H9 (cell line): Measurements from ENCODE around the gene CPNE5. TPM values are rescaled to one million over a fixed set of nuclear protein-coding genes. Genes with fewer than 3 reads are reported as not detected.

Experiments
- DNase-seq: peaks from one replicate; pipeline ENCODE4 v3.0.0-alpha.2; 2017
- H2AFZ ChIP-seq: one replicate; pipeline ENCODE4 v1.6.1; 2013; ENCODE audit warnings: mild to moderate bottlenecking, low read length, control low read depth, moderate library complexity
- H2AK5ac ChIP-seq: 2 replicates; pipeline ENCODE4 v1.6.1; 2013; ENCODE audit warnings: low read length, control low read depth, mixed read lengths; ENCODE audit not compliant: insufficient read length
- H2BK120ac ChIP-seq: one replicate; pipeline ENCODE4 v1.6.1; 2013; ENCODE audit warnings: low read depth, mild to moderate bottlenecking, low read length, control low read depth, inconsistent platforms; ENCODE audit not compliant: poor library complexity, severe bottlenecking
- H2BK12ac ChIP-seq: 2 replicates; pipeline ENCODE4 v1.6.1; 2013; ENCODE audit warnings: low read length, control low read depth, mixed read lengths, low read depth; ENCODE audit not compliant: insufficient read length
- H2BK15ac ChIP-seq: 2 replicates; pipeline ENCODE4 v1.6.1; 2013; ENCODE audit warnings: low read depth, low read length, control low read depth
- H2BK20ac ChIP-seq: one replicate; pipeline ENCODE4 v1.6.1; 2013; ENCODE audit warnings: low read depth, mild to moderate bottlenecking, low read length, control low read depth, inconsistent platforms; ENCODE audit not compliant: poor library complexity, severe bottlenecking
- H2BK5ac ChIP-seq: 2 replicates; pipeline ENCODE4 v1.6.1; 2013; ENCODE audit warnings: low read length, control low read depth, mixed read lengths; ENCODE audit not compliant: insufficient read length
- H3K14ac ChIP-seq: 2 replicates; pipeline ENCODE4 v1.6.1; 2013; ENCODE audit warnings: low read length, control low read depth; ENCODE audit not compliant: insufficient read depth
- H3K18ac ChIP-seq: 2 replicates; pipeline ENCODE4 v1.6.1; 2013; ENCODE audit warnings: low read depth, mild to moderate bottlenecking, mixed read lengths, low read length, control low read depth; ENCODE audit not compliant: insufficient read length
- H3K23ac ChIP-seq: 2 replicates; pipeline ENCODE4 v1.6.1; 2013; ENCODE audit warnings: low read length, control low read depth, mixed read lengths, low read depth; ENCODE audit not compliant: insufficient read length
- H3K23me2 ChIP-seq: 2 replicates; pipeline ENCODE4 v1.6.1; 2013; ENCODE audit warnings: low read depth, mild to moderate bottlenecking, mixed read lengths, low read length, control low read depth; ENCODE audit not compliant: insufficient read length, poor library complexity, severe bottlenecking
- H3K27ac ChIP-seq: 2 replicates; pipeline ENCODE4 v1.5.1; 2013; ENCODE audit warnings: low read length, control low read depth, mixed read lengths, low read depth; ENCODE audit not compliant: insufficient read length
- H3K27me3 ChIP-seq: 2 replicates; pipeline ENCODE4 v1.6.1; 2013; ENCODE audit warnings: low read length, control low read depth, inconsistent platforms; ENCODE audit not compliant: insufficient read depth
- H3K4ac ChIP-seq: 2 replicates; pipeline ENCODE4 v1.6.1; 2013; ENCODE audit warnings: low read depth, mild to moderate bottlenecking, control low read depth, inconsistent platforms, low read length, moderate library complexity
- H3K4me1 ChIP-seq: 2 replicates; pipeline ENCODE4 v1.6.1; 2013; ENCODE audit warnings: low read length, control low read depth, inconsistent platforms; ENCODE audit not compliant: insufficient read depth
- H3K4me2 ChIP-seq: 2 replicates; pipeline ENCODE4 v1.6.1; 2013; ENCODE audit warnings: low read length, control low read depth, mixed read lengths; ENCODE audit not compliant: insufficient read length, insufficient read depth
- H3K56ac ChIP-seq: 2 replicates; pipeline ENCODE4 v1.6.1; 2013; ENCODE audit warnings: low read depth, mild to moderate bottlenecking, mixed read lengths, low read length, control low read depth; ENCODE audit not compliant: insufficient read length
- H3K79me1 ChIP-seq: 2 replicates; pipeline ENCODE4 v1.6.1; 2013; ENCODE audit warnings: low read depth, mild to moderate bottlenecking, moderate library complexity, low read length, control low read depth, inconsistent platforms; ENCODE audit not compliant: insufficient read depth, poor library complexity, severe bottlenecking
- H3K79me2 ChIP-seq: 2 replicates; pipeline ENCODE4 v1.6.1; 2013; ENCODE audit warnings: low read length, control low read depth, inconsistent platforms; ENCODE audit not compliant: insufficient read depth
- H3K9ac ChIP-seq: 2 replicates; pipeline ENCODE4 v1.6.1; 2013; ENCODE audit warnings: low read length, control low read depth, mixed read lengths; ENCODE audit not compliant: insufficient read length; ENCODE audit errors: extremely low read depth
- H3K9me3 ChIP-seq: one replicate; pipeline ENCODE4 v1.6.1; 2013; ENCODE audit warnings: low read depth, low read length, inconsistent platforms; ENCODE audit not compliant: control insufficient read depth
- H3T11ph ChIP-seq: one replicate; pipeline ENCODE4 v1.6.1; 2013; ENCODE audit warnings: mild to moderate bottlenecking, low read length, control low read depth, inconsistent platforms
- H4K20me1 ChIP-seq: one replicate; pipeline ENCODE4 v1.6.1; 2013; ENCODE audit not compliant: control insufficient read depth, insufficient read length, insufficient read depth
- H4K5ac ChIP-seq: 2 replicates; pipeline ENCODE4 v1.6.1; 2013; ENCODE audit warnings: low read depth, mild to moderate bottlenecking, mixed read lengths, low read length, control low read depth; ENCODE audit not compliant: insufficient read length
- H4K8ac ChIP-seq: replicated peaks from 2 replicates; pipeline ENCODE4 v1.6.1; 2013; ENCODE audit warnings: low read length, control low read depth, mixed read lengths, low read depth; ENCODE audit not compliant: insufficient read length
- H4K91ac ChIP-seq: 2 replicates; pipeline ENCODE4 v1.6.1; 2013; ENCODE audit warnings: low read depth, mild to moderate bottlenecking, moderate library complexity, mixed read lengths, low read length, control low read depth; ENCODE audit not compliant: insufficient read length
- H3K27ac Mint-ChIP-seq, 3 experiments: 2 replicates in 2 of 3; 3 replicates in 1 of 3; pipeline ENCODE4 v1.8.0; 2020 to 2021; ENCODE audit warnings: mixed read lengths in 3 of 3, mild to moderate bottlenecking in 1 of 3, moderate library complexity in 1 of 3
- H3K27me3 Mint-ChIP-seq: 2 replicates; pipeline ENCODE4 v1.8.0; 2021; ENCODE audit warnings: low read depth, mild to moderate bottlenecking, moderate library complexity, mixed read lengths
- H3K36me3 Mint-ChIP-seq, 3 experiments: 2 replicates in 2 of 3; 3 replicates in 1 of 3; pipeline ENCODE4 v1.8.0; 2020 to 2021; ENCODE audit warnings: low read depth in 3 of 3, mixed read lengths in 3 of 3; ENCODE audit not compliant: insufficient read depth in 1 of 3
- H3K4me1 Mint-ChIP-seq, 2 experiments: 2 replicates each; pipeline ENCODE4 v1.8.0; 2020; ENCODE audit warnings: mixed read lengths in 2 of 2
- H3K4me3 Mint-ChIP-seq, 2 experiments: 2 replicates in 1 of 2; 3 replicates in 1 of 2; pipeline ENCODE4 v1.8.0; 2020 to 2021; ENCODE audit warnings: mild to moderate bottlenecking in 2 of 2, mixed read lengths in 2 of 2, moderate library complexity in 1 of 2
- H3K9me3 Mint-ChIP-seq, 2 experiments: 2 replicates in 1 of 2; 3 replicates in 1 of 2; pipeline ENCODE4 v1.8.0; 2020; ENCODE audit warnings: mild to moderate bottlenecking in 2 of 2, mixed read lengths in 2 of 2, moderate library complexity in 1 of 2
- CTCF ChIP-seq: fragments of 200-600 bp; sonication (generic); conservative IDR thresholded peaks from 3 replicates; pipeline ENCODE4 v1.8.0; 2021; ENCODE audit warnings: antibody characterized with exemption, mild to moderate bottlenecking
- WGBS: extraction: QIAGEN DNeasy Blood & Tissue Kit; methylation state at CpG from one replicate; pipeline ENCODE4 v1.1.7; 2013; ENCODE audit warnings: missing lambda C conversion rate, low lambda C conversion rate, mixed read lengths; ENCODE audit not compliant: insufficient read length; ENCODE audit errors: extremely low coverage; 5-methylcytosine and 5-hydroxymethylcytosine counted together
- total RNA-seq: library from RNA; stranded (reverse); gene quantifications from 2 replicates; pipeline ENCODE4 v1.2.1, GENCODE V29; 2021

Gene CPNE5
- total RNA-seq, 1 experiment from 2014 or later, result 0.52 TPM

- no peak overlapping the region for H3K27ac Mint-ChIP-seq
- H3K9me3 ChIP-seq, result no peaks in the 10 kb centered on the region
- peaks cover 10 to 11% of the 10 kb centered on the region in 2 experiments for H3K4me1 Mint-ChIP-seq
- no peak overlapping the region for H3K9ac ChIP-seq
- H3K4me2 ChIP-seq, result no peak overlapping the region
- no peak for DNase-seq
- no peak overlapping the region for H2AK5ac ChIP-seq
- H3K4me1 ChIP-seq, result no peaks in the 10 kb centered on the region; the same call in 1 of the 2 replicates
- H4K5ac ChIP-seq, result no peak overlapping the region
- WGBS, result no CpG with 5 or more reads among the region's 7 CpGs
- H2BK20ac ChIP-seq, result no peak overlapping the region
- no peak overlapping the region for H3K23ac ChIP-seq
- H3K79me2 ChIP-seq, result no peaks in the 10 kb centered on the region
- no peaks in the 10 kb centered on the region; a peak in 1 of 7 replicates for H3K36me3 Mint-ChIP-seq
- H3K79me1 ChIP-seq, result no peaks in the 10 kb centered on the region
- TF ChIP-seq CTCF, result no peak
- no peaks in the 10 kb centered on the region for H3K27me3 ChIP-seq
- H3K4me3 Mint-ChIP-seq, result no peak overlapping the region
- no peak overlapping the region for H3K4ac ChIP-seq
- no peak overlapping the region for H2BK15ac ChIP-seq
- H3K27me3 Mint-ChIP-seq, result peaks cover 19% of the 10 kb centered on the region
- no peak overlapping the region for H3K56ac ChIP-seq
- H3K27ac ChIP-seq, result no peak overlapping the region
- H2BK5ac ChIP-seq, result no peak overlapping the region
- H3T11ph ChIP-seq, result no peak overlapping the region
- no peak overlapping the region for H4K91ac ChIP-seq
- H2AFZ ChIP-seq, result no peak overlapping the region
- no peak overlapping the region for H4K8ac ChIP-seq
- H4K20me1 ChIP-seq, result no peaks in the 10 kb centered on the region
- no peak overlapping the region for H2BK120ac ChIP-seq
- no peaks in the 10 kb centered on the region for H3K23me2 ChIP-seq
- no peak overlapping the region for H2BK12ac ChIP-seq
- H3K9me3 Mint-ChIP-seq, result no peaks in the 10 kb centered on the region; a peak in 1 of 5 replicates
- no peak overlapping the region for H3K14ac ChIP-seq
- H3K18ac ChIP-seq, result no peak overlapping the region
These were observed 111.7 kb downstream of the CPNE5 start for GRCh38 chr6:36727505-36728021.
